Skeletal muscle satellite cell (primary cell): ENCODE measurements around the gene MFAP3.
"Not testable (repeated sequence)": the region's sequence is repeated elsewhere in the genome, so short reads cannot be mapped to it uniquely, and the experiment has no call there.

Experiments used
- H3K27me3 ChIP-seq: 2 replicates; pipeline ENCODE4 v1.7.0; 2013; ENCODE audit warnings: low read length; ENCODE audit not compliant: control insufficient read depth, insufficient read depth
- H3K36me3 ChIP-seq: 2 replicates; pipeline ENCODE4 v1.7.0; 2013; ENCODE audit warnings: mild to moderate bottlenecking, control low read depth, low read length; ENCODE audit not compliant: insufficient read depth
- H3K4me1 ChIP-seq: 2 replicates; pipeline ENCODE4 v1.7.0; 2013; ENCODE audit warnings: low read length; ENCODE audit not compliant: control insufficient read depth, insufficient read depth
- H3K4me2 ChIP-seq: 2 replicates; pipeline ENCODE4 v1.7.0; 2013; ENCODE audit warnings: mild to moderate bottlenecking, low read length
- H3K4me3 ChIP-seq: 2 replicates; pipeline ENCODE4 v1.7.0; 2013; ENCODE audit warnings: low read length
- H3K9ac ChIP-seq: 2 replicates; pipeline ENCODE4 v1.7.0; 2013; ENCODE audit warnings: mild to moderate bottlenecking, low read depth, low read length, moderate library complexity
- H3K9me3 ChIP-seq: replicated peaks from 2 replicates; pipeline ENCODE4 v1.7.0; 2013; ENCODE audit warnings: mild to moderate bottlenecking, control low read depth, low read length

MFAP3 gene

GRCh38 chr5:154053468-154053867 lies 14.7 kb downstream of the MFAP3 start:
- Histone ChIP-seq H3K9me3 (no peaks in the 10 kb centered on the region), H3K36me3 (peaks cover 34% of the 10 kb centered on the region), H3K9ac (no peak overlapping the region), H3K4me2 (no peak overlapping the region), H3K27me3 (no peaks in the 10 kb centered on the region), H3K4me1 (no peaks in the 10 kb centered on the region), H3K4me3 (no peak overlapping the region)

- Histone ChIP-seq H3K36me3 (peaks cover 30% of the 10 kb centered on the region), H3K9ac (no peak overlapping the region), H3K9me3 (no peaks in the 10 kb centered on the region), H3K4me1 (no peaks in the 10 kb centered on the region), H3K4me2 (no peak overlapping the region), H3K4me3 (no peak overlapping the region), H3K27me3 (no peaks in the 10 kb centered on the region)
Measured at GRCh38 chr5:154055201-154055600, 16.4 kb downstream of the MFAP3 start.

GRCh38 chr5:154058055-154059038 lies 19.6 kb downstream of the MFAP3 start:
- Histone ChIP-seq H3K4me1 (no peaks in the 10 kb centered on the region), H3K4me2 (no peak overlapping the region), H3K9me3 (no peaks in the 10 kb centered on the region), H3K27me3 (no peaks in the 10 kb centered on the region), H3K9ac (no peak overlapping the region), H3K4me3 (no peak overlapping the region), H3K36me3 (peaks cover 14% of the 10 kb centered on the region)

- Histone ChIP-seq H3K4me1 (no peaks in the 10 kb centered on the region), H3K27me3 (no peaks in the 10 kb centered on the region), H3K9ac (no peak overlapping the region), H3K9me3 (no peaks in the 10 kb centered on the region), H3K4me2 (no peak overlapping the region), H3K4me3 (no peak overlapping the region), H3K36me3 (peaks cover 7% of the 10 kb centered on the region)
Measured at GRCh38 chr5:154059039-154059430, 20.3 kb downstream of the MFAP3 start.

GRCh38 chr5:154059583-154059982 lies 20.8 kb downstream of the MFAP3 start:
- H3K9me3 ChIP-seq: no peaks in the 10 kb centered on the region
- no peaks in the 10 kb centered on the region for H3K27me3 ChIP-seq
- peaks cover 1% of the 10 kb centered on the region for H3K36me3 ChIP-seq
- no peak overlapping the region for H3K4me3 ChIP-seq
- no peaks in the 10 kb centered on the region for H3K4me1 ChIP-seq
- no peak overlapping the region for H3K9ac ChIP-seq
- H3K4me2 ChIP-seq: no peak overlapping the region

- H3K27me3 ChIP-seq: no peaks in the 10 kb centered on the region
- H3K4me2 ChIP-seq: no peak overlapping the region
- no peaks in the 10 kb centered on the region for H3K9me3 ChIP-seq
- no peak overlapping the region for H3K4me3 ChIP-seq
- no peaks in the 10 kb centered on the region for H3K4me1 ChIP-seq
- no peak overlapping the region for H3K9ac ChIP-seq
- H3K36me3 ChIP-seq: no peaks in the 10 kb centered on the region
Measured at GRCh38 chr5:154060606-154061005, 21.8 kb downstream of the MFAP3 start.

- Histone ChIP-seq H3K4me2 (no peak overlapping the region), H3K4me3 (no peak overlapping the region), H3K27me3 (no peaks in the 10 kb centered on the region), H3K4me1 (no peaks in the 10 kb centered on the region), H3K9me3 (no peaks in the 10 kb centered on the region), H3K36me3 (no peaks in the 10 kb centered on the region), H3K9ac (no peak overlapping the region)
Measured at GRCh38 chr5:154063372-154063771, 24.6 kb downstream of the MFAP3 start.

- Histone ChIP-seq H3K4me2 (no peak overlapping the region), H3K9ac (no peak overlapping the region), H3K4me3 (no peak overlapping the region), H3K27me3 (no peaks in the 10 kb centered on the region), H3K4me1 (no peaks in the 10 kb centered on the region), H3K9me3 (no peaks in the 10 kb centered on the region), H3K36me3 (no peaks in the 10 kb centered on the region)
Measured at GRCh38 chr5:154065971-154066370, 27.2 kb downstream of the MFAP3 start.

GRCh38 chr5:154069854-154070253 lies 31.1 kb downstream of the MFAP3 start:
- H3K9ac ChIP-seq, H3K4me1 ChIP-seq, H3K27me3 ChIP-seq, H3K9me3 ChIP-seq, H3K4me3 ChIP-seq, H3K36me3 ChIP-seq, H3K4me2 ChIP-seq: not testable (repeated sequence)

- peak overlapping the region; percentile 8 for H3K9ac ChIP-seq
Measured at GRCh38 chr5:154071799-154072413, 33.1 kb downstream of the MFAP3 start.

GRCh38 chr5:154072414-154073171 lies 33.8 kb downstream of the MFAP3 start:
- H3K27me3 ChIP-seq: no peaks in the 10 kb centered on the region
- H3K9ac ChIP-seq: peak overlapping the region; percentile 8
- no peak overlapping the region for H3K4me3 ChIP-seq
- no peaks in the 10 kb centered on the region for H3K9me3 ChIP-seq
- no peaks in the 10 kb centered on the region for H3K36me3 ChIP-seq
- peak overlapping the region; percentile 67 for H3K4me2 ChIP-seq
- peaks cover 6% of the 10 kb centered on the region for H3K4me1 ChIP-seq

More at GRCh38 chr5:154071799-154072413, 33.1 kb downstream of the MFAP3 start:
- peak overlapping the region; percentile 67 for H3K4me2 ChIP-seq
- H3K4me3 ChIP-seq: no peak overlapping the region
- peaks cover 2% of the 10 kb centered on the region for H3K4me1 ChIP-seq
- no peaks in the 10 kb centered on the region for H3K36me3 ChIP-seq
- no peaks in the 10 kb centered on the region for H3K27me3 ChIP-seq
- no peaks in the 10 kb centered on the region for H3K9me3 ChIP-seq
